Frontal cortex (tissue), 4 donors: ENCODE measurements around the gene DIPK1B. TPM values are rescaled to one million over a fixed set of nuclear protein-coding genes. Genes with fewer than 3 reads are reported as not detected.
A peak's percentile ranks its signal among the peaks of the same experiment; 100 is the strongest.

Experiments
- DNase-seq, 2 donors: peaks; one replicate each; pipeline ENCODE4 v3.0.0; 2012; ENCODE audit warnings: low spot score in 2 of 2
- FAIRE-seq: peaks from 2 replicates; lab custom pipeline; 2012; peaks lifted over from hg19 to GRCh38; lab: Jason Lieb, UNC
- total RNA-seq: library from RNA; depleted of rRNA; stranded (reverse); fragments of >200 nt; gene quantifications from one replicate; pipeline ENCODE4 v1.2.3, GENCODE V29; 2014
- donor health status: control.
- donor health status: control.
- donor health status: control.

The DIPK1B gene
- total RNA-seq, 1 donor from 2014 or later, result 26.9 TPM

DNA sequence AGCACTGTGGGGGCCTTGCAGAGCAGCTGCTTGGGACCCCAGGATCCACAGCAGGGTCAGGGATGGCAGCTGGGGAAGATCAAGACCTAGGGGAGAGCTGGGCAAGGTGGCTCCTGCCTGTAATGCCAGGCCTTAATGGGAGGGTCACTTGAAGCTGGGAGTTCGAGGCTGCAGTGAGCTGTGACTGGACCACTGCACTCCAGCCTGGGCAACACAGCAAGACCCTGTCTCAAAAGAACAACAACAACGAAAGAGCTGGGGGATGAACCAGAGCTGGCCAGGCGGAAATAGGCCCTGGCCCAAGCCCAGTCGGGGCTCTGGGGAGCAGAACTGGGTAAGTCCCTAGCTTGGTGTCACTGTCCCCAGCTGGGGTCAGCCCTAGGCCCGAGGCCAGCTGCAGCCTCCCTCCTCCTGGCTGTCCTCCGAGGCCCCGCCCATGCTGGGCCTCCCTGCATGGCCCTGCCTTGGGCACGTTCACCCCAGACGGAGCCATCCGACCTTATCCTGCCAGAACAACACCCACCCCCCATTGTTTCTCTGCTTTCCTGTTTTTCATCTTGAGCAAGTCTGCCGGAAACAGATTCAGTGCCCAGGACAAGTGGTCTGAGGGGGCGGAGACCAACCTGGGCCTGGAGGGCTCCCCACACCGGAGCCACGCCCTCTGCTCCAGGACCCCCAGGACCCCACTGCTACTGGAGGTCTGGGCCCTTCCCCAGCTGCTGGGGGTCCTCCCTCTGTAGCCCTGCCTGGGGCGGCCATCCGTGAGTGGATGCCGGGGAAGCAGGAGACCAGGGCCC lies 1.9 kb downstream of the DIPK1B start:
- DNase-seq, result no peak
- FAIRE-seq, result no peak

DNA sequence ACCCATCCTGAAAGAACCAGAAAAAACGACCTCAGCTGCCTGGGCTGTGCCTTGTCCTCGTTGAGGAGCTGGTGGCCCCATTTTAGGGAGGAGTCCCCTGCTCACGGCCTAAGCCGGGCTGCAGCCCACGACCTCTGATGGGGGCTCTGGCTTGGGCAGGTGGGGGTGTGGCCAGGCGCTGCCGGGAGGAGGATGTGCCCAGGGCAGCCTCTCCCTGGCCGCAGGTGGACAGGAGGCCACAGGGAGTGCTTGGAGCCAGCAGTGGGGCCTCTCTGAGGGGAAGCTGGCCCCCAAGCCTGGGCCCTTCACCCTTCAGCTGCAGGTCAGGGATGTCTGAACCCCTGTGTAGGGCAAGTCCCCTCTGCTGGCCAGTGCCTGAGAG lies 2.5 kb downstream of the DIPK1B start:
- DNase-seq, result no peak
- no peak for FAIRE-seq

DNA sequence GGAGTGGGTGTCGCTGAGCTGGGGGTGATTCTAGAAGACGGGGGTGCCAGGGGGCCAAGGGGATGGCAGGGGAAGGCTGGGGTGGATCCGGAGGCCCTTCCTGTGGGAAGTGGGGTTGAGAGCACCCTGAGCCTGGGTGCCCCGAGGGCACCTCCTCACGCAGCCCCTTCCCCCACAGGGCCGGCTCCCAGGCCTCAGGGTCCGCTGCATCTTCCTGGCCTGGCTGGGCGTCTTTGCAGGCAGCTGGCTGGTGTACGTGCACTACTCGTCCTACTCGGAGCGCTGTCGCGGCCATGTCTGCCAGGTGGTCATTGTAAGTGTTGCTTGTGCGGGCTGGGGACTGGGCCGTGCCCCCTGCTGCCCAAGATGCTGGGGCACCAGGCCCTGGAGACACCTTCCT lies 5.0 kb downstream of the DIPK1B start:
- DNase-seq, result no peak
- no peak for FAIRE-seq

DNA sequence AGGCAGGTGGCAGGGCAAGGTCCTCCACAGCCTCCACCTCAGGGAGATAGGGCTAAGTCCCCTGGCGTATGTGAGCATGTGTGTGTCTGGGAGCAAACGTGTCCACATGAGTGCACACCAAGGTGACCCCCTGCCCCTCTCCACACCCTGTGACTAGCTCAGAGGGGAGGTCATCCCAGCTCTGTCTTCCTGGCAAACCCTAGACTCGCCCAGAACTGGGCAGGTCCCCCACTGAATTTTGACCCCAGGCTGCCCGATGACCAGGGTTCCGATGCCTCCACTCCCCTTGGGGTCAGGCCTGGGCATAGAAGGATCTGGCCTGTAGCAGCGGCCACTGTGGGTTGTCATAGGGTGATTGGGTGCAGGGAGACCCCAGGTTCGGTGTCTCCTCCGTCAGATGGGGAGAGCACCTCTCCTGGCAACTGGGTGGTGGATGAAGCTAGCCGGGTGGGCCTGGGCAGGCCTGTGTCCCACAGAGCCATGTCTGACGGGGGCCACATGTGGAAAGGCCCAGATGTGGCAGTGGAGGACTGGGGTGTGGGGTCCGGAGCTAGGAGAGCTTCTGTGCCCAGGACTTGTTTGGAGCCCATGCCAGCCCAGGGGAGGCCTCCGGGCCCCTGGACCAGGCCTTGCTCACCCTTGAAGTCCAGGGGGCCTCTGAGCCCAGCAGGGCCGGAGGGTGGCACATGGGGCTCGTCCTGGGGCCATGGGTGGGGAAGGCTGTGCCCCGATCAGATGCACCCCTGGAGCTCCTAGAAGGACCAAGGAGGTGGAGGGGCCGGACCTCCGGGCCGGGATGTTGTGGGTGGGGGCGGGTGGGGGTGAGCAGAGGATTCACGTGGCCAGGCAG lies 6.2 kb downstream of the DIPK1B start:
- no peak for DNase-seq
- no peak for FAIRE-seq

DNA sequence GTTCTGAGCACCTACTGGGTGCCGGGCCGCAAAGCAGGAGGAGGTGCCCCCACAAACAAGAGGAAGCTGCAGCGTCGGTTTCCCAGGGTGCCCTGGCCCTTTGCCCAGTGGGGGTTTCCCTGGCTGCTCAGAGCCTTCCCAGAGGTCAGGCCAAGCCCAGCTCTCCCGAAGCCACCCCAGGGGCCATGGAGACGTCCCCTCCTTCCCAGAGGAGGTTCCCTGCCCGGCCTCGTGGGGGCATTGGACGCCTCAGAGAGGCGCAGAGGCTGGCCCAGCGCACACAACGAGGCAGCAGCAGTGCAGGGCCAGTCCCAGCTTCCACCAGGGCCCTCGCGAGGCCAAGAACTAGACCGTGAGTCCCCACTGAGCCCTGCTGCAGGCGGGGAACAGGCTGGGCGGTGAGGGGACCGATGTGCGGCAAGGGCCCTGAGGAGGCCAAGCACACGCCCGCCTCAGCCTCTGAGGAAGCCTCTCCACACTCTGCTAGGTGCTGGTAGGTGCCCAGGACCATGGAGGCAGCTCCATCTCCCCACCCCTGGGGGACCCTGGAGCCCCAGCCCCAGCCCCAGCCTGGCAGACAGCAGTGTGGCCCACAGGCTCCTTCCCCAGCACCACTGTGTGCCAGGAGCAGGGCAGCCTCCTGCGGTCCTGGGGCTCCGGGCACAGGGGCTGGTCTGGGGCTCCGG lies 7.0 kb downstream of the DIPK1B start:
- DNase-seq, result peak in 1 of 2 donors; percentile 36
- FAIRE-seq, result no peak

DNA sequence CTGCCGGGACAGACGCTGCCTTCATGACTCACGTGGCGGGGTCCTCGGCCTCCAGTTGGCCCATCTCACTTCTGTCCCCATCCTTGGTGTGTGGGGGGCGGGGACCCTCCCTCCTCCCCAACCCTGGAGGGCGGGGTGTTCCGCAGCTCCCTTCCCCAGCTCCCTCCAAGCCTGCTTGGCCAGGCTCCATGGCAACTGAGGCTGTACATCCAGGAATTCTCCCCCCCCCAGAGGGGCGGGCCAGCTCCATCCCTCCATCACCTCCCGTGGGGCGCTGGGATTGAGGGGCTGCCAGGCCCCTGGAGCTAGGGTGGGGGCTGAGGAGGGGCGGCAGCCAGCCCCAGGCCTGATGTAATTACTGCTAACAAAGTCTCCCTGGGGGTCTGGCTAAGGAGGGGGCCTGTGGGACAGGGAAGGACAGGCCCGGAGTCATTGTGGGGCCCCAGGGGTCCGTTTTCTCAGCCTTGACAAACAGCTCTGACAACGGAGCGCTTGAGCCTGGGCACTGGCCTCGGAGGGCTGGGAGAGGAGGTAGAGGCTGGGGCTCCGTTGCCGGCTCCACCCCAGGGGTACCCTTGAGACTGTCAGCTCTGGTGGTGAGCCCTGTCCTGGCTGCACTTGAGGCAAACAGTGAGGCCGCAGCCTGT lies 8.0 kb downstream of the DIPK1B start:
- DNase-seq (peak in 1 of 2 donors; percentile 54), FAIRE-seq (no peak)

DNA sequence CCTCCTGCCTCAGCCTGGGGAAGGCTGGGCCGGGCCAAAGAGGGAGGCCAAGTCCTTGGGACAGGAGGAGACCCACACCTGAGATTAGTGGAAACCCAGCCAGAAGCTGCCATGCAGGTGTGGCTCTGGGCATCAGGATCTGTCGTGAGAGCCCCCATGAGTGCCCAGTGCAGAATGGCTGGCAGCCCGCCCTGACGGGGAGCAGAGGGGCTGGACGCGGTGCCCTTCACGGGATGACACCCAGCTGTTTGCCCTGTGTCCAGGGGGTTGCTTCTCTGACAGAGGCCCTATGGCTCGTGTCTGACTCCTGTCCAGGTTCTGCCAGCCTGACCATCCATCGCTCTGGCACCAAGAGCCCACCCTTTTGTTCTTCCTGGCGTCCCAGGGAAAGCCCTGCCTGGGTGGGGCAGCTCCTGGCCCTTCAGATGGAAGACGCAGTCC lies 8.5 kb downstream of the DIPK1B start:
- DNase-seq (peak in 1 of 2 donors; percentile 49), FAIRE-seq (no peak)

DNA sequence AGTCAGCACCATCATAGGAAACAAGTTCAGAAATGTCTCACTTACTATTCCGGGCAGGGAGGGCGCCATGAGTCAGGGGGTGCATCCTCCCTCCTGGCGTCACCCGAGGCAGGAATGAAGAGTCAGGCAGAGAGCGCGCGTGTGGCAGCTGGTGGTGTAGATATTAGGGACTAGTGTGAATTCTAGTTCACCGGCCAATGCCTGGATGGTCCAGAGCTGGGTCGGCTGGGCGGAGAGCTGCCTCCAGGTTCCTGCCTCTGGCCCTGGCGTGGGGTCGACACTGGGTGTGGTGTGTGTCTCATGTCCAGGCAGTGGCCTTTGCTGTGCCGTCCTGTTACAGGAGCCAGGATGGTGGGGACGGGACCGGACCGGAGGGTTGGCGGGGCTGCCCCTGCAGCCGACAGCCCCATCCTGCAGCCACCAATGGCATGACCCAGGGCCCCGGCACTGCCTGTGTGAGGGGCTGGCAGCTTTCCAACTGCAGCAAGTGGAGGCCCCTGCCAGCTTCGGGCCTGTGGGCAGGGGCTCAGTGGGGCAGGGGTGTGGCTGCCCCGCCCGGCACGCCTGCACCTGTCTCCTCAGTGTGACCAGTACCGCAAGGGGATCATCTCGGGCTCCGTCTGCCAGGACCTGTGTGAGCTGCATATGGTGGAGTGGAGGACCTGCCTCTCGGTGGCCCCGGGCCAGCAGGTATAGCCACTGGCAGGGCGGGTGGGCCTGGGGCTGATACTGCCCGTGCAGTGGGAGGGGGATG lies 9.1 kb downstream of the DIPK1B start:
- FAIRE-seq, result no peak
- peak in 1 of 2 donors; percentile 44 for DNase-seq

DNA sequence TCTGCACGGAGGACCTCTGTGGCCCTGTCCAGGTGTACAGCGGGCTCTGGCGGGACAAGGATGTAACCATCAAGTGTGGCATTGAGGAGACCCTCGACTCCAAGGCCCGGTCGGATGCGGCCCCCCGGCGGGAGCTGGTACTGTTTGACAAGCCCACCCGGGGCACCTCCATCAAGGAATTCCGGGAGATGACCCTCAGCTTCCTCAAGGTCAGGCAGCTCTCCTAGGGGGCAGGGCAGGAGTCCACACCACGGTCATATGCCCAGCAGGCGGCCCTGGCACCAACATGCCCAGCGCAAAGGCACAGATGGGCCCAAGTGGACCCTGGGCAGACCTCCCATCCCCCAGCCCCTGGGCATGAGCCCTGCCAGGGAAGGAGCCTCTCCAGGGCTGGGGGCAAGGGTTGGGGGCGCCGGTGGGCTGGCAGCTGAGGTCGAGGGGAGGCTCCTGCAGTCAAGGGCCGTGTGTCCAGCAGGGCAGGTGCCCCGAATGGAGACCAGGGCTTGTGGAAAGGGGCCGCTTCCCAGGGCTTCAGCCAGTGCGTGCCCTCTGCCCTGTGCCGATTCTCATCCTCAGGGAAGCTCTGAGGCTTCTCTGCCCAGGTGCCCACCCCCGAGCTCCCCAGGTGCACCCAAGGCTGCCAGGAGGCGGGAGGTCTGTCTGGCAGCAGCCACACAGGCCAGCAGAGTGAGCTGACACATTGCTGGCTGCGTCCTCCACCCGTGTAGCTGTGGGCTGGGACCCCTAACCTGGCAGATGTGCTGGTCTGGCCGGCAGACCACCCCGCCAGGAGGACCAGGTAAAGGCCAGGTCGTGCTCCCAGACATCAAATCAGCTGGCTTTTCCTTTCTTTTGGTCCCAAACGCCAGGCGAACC lies 10.0 kb downstream of the DIPK1B start:
- FAIRE-seq, result no peak
- DNase-seq, result peak in 1 of 2 donors; percentile 43

DNA sequence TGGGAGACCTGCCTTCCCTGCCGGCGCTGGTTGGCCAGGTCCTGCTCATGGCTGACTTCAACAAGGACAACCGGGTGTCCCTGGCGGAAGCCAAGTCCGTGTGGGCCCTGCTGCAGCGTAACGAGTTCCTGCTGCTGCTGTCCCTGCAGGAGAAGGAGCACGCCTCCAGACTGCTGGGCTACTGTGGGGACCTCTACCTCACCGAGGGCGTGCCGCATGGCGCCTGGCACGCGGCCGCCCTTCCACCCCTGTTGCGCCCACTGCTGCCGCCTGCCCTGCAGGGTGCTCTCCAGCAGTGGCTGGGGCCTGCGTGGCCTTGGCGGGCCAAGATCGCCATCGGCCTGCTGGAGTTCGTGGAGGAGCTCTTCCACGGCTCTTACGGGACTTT lies 10.6 kb downstream of the DIPK1B start:
- DNase-seq (peak in 1 of 2 donors; percentile 43), FAIRE-seq (no peak)

DNA sequence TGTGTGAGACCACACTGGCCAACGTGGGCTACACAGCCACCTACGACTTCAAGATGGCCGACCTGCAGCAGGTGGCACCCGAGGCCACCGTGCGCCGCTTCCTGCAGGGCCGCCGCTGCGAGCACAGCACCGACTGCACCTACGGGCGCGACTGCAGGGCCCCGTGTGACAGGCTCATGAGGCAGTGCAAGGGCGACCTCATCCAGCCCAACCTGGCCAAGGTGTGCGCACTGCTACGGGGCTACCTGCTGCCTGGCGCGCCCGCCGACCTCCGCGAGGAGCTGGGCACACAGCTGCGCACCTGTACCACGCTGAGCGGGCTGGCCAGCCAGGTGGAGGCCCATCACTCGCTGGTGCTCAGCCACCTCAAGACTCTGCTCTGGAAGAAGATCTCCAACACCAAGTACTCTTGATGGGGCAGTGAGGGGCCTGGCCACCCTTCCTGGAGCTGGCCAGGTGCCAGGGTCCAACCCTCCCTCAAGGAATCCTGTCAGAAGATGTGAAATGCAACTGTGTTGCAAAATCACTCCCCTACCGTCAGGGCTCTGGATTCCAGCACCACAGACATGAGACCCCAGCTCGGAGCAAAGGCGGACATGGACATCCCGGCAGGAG lies 11.1 kb downstream of the DIPK1B start:
- FAIRE-seq, result no peak

DNA sequence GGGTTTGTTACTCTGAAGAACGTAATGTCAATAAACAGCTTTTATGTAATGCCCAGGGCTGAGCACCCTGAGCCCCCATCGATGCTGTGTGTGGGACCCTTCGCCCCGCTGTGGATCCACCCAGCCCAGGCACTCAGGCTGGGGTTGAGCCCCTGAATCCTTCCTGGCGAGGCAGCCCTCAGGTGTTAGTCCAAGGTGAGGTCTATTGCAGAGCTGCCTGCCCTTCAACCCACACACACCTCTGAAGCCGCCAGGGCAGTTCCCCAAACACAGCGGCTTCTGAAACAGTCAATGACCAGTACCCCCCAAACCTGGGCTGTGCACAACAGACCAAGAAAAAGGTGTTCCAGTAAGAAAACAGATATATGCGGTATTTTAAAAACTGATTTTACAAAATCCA lies 11.6 kb downstream of the DIPK1B start:
- no peak for FAIRE-seq
- DNase-seq, result no peak

More for the DNA sequence above, 11.1 kb downstream of the DIPK1B start:
- no peak for DNase-seq

DNA sequence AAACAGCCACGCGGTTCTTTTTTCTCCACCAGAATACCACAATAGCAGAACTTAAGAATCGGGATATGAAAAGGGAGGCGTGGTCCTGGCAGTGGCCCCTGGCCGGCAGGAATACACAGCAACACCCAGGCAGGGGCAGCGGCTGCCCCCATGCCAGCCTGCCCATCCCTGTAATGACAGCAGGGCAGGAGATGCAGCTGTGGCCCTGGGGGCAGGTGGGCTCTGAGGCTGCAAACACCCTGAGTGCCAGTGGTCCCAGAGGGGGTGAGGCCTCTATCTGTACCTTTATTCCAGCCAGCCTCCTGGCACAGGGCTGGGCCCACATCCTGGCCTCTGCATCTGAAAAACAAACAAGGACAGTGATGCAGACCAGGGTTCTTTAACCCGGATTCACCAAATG lies 12.4 kb downstream of the DIPK1B start:
- FAIRE-seq (no peak), DNase-seq (no peak)

DNA sequence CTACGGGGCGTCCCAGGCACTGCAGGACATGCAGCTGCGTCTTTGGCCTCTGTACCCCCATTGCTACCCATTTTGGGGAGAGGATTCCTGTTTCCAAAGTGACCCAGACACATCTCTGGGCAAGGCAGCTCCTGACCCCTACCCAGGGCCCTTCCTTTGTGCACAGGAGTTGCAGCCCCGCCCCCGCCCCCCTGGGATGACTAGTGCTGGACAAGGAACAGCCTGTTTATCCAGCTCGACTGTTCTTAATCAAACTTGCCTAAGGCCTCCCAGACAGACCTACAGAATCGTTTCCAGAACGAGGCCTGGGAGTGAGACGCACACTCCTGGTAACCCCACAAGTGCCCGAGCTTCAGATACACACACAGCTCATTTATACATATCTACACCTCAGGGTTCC lies 13.2 kb downstream of the DIPK1B start:
- FAIRE-seq, result no peak
- DNase-seq, result no peak

DNA sequence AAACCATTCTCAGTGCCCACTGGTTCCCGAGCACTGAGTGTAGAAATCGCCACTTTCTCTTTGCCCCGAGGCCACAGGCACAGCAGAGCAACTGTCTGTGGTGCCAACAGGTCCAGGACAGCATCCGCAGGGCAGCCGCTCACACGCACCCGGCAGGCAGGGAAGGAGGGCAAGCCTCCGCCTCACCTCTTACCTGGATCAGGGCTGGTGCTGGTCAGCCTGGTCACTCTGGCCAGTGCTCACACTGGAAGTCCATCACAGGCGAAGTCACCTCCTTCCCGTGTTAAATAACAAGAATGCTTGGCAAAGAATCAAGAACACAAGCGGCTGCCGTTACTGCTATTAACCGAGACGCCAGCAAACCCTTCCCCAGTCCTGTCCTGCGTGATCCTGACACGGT lies 13.7 kb downstream of the DIPK1B start:
- DNase-seq (no peak), FAIRE-seq (no peak)

DNA sequence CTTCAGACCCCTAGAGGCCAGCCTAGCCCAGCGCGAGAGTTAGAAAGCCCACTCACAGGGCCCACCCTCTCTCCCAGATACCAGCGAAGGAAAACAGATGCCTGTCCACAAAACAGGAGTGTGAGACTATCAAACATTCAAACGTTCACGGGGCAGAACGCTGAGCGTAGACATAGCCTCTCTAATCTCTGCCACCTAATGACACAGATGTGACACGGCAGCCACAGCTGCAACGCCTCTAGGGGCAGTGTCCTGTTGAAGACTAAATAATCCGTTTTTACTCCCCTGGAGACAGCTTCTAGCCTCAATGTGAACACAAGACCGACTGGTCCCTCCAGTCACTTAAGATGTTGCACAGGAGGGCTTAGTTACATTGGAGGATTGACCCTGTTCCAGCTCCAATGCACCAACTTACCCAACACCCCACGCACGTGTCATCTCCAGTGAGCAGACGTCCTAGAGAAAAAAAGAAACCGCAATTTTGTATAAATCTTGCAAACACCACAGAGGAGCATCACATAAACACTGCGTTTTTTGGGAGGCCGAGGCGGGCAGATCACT lies 14.3 kb downstream of the DIPK1B start:
- FAIRE-seq (no peak), DNase-seq (no peak)

DNA sequence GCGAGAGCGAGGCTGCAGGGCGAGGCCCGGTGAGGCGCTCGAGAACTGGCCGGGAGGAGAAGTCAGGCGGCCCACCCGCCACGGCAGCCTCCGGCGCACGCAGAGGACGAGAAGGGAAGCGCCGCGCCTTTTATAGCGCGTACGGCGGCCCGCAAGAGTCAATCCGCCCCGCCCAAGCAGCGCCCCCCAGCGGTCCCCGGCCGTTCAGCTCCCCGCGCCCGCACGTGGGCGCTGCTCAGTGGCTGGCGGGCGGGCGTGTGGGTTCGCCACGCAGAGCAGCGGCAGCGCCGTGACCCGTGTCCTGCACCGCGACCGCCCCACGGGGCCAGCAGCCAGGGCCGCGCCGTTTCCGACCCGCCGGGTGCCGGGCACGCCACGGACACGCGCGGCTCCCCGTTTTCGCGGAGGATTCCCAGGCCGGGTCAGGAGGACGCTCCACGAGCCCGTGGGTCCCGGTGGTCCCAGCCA lies 15.7 kb downstream of the DIPK1B start:
- FAIRE-seq (no peak), DNase-seq (peak; percentile 98 to 99)
